Lower leg skin (tissue), 3 donors: ENCODE data around the gene NAPEPLD.
"Not testable (repeated sequence)": the region's sequence is repeated elsewhere in the genome, so short reads cannot be mapped to it uniquely, and the experiment has no call there.

ENCODE experiments used
- CTCF ChIP-seq, 3 donors: fragments of 450-650 bp; IDR thresholded peaks; one replicate each; pipeline ENCODE4 v1.5.1; 2016; ENCODE audit warnings: antibody characterized with exemption in 3 of 3, mild to moderate bottlenecking in 3 of 3, moderate library complexity in 2 of 3
- POLR2A ChIP-seq, 2 donors: fragments of 450-650 bp; IDR thresholded peaks; one replicate each; pipeline ENCODE4 v1.6.1; 2016 to 2017; ENCODE audit warnings: antibody characterized with exemption in 2 of 2, mild to moderate bottlenecking in 1 of 2, moderate library complexity in 1 of 2

- TF ChIP-seq POLR2A, CTCF (IDR thresholded peaks at IDR 0.05): not testable (repeated sequence)
Observed at GRCh38 chr7:103159072-103159471, 10.2 kb upstream of the NAPEPLD start.
